Suprapubic skin (tissue), 4 donors: ENCODE results near the gene MDM4. TPM values are rescaled to one million over a fixed set of nuclear protein-coding genes. Genes with fewer than 3 reads are reported as not detected.

Source experiments
- DNase-seq, 2 donors: peaks; one replicate each; pipeline ENCODE4 v3.0.0-alpha.2; 2019; ENCODE audit warnings: low spot score in 2 of 2
- H3K27ac ChIP-seq: fragments of 200-600 bp; sonication (generic); one replicate; pipeline ENCODE4 v1.5.1; 2019
- H3K27me3 ChIP-seq: fragments of 200-600 bp; sonication (generic); one replicate; pipeline ENCODE4 v1.5.1; 2019
- H3K36me3 ChIP-seq: fragments of 200-600 bp; sonication (generic); one replicate; pipeline ENCODE4 v1.5.1; 2019
- H3K4me1 ChIP-seq: fragments of 200-600 bp; sonication (generic); one replicate; pipeline ENCODE4 v1.5.1; 2019
- H3K4me3 ChIP-seq: fragments of 200-600 bp; sonication (generic); one replicate; pipeline ENCODE4 v1.5.1; 2019; ENCODE audit warnings: mild to moderate bottlenecking
- H3K9me3 ChIP-seq: fragments of 200-600 bp; sonication (generic); one replicate; pipeline ENCODE4 v1.5.1; 2019
- EP300 ChIP-seq: sonication (generic); formaldehyde crosslinking; IDR thresholded peaks from one replicate; pipeline ENCODE4 v1.6.1; 2017; ENCODE audit warnings: antibody characterized with exemption
- POLR2A ChIP-seq, 2 donors: fragments of 450-650 bp; IDR thresholded peaks; one replicate each; pipeline ENCODE4 v1.6.1; 2017; ENCODE audit warnings: antibody characterized with exemption in 2 of 2, mild to moderate bottlenecking in 2 of 2, moderate library complexity in 2 of 2
- POLR2AphosphoS5 ChIP-seq, 3 donors: sonication (generic); formaldehyde crosslinking; IDR thresholded peaks; one replicate each; pipeline ENCODE4 v1.6.1; 2017; ENCODE audit warnings: antibody characterized with exemption in 3 of 3
- WGBS: methylation state at CpG from one replicate; pipeline ENCODE4 v1.1.5; 2018; 5-methylcytosine and 5-hydroxymethylcytosine counted together
- total RNA-seq, 4 donors: library from RNA; depleted of rRNA; stranded (reverse); fragments of >200 nt; gene quantifications; one replicate each; pipeline ENCODE4 v1.1.0, GENCODE V29; 2016
- TF ChIP-seq, protein P1 (sequence below), 2 donors: fragments of 200-600 bp in 1 of 2; fragments of 450-650 bp in 1 of 2; sonication (generic) in 1 of 2; IDR thresholded peaks; one replicate each; pipeline ENCODE4 v1.5.1; 2016 to 2019; ENCODE audit warnings: antibody characterized with exemption in 2 of 2, mild to moderate bottlenecking in 1 of 2, moderate library complexity in 1 of 2

The MDM4 gene
- total RNA-seq, 4 donors from 2014 or later: 49.1 to 222 (median 63.2) TPM

DNA sequence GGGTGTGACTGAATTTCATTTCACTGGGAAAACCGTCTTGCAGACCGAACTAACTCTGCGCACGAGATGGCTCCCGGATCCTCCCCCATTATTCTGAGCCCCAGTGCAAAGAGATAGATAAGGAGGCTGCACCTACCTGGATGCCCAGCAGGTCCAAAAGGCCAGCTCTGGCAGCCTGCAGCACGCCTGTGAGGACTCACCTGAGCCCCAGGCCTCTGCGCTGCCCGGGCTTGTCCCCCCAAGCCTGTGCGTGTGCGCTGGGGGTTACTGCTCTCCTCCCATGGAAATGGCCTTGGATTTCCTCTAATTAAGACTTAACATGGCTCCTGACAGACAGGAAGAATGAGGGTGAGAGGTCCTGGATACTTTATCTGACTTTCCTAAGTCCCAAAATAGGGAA is 83.4 kb downstream of the MDM4 start:
- WGBS: 74% methylated on average over 10 of the region's 10 CpGs
- peaks cover 6% of the 10 kb centered on the region for H3K27me3 ChIP-seq
- TF ChIP-seq, protein P1, sequence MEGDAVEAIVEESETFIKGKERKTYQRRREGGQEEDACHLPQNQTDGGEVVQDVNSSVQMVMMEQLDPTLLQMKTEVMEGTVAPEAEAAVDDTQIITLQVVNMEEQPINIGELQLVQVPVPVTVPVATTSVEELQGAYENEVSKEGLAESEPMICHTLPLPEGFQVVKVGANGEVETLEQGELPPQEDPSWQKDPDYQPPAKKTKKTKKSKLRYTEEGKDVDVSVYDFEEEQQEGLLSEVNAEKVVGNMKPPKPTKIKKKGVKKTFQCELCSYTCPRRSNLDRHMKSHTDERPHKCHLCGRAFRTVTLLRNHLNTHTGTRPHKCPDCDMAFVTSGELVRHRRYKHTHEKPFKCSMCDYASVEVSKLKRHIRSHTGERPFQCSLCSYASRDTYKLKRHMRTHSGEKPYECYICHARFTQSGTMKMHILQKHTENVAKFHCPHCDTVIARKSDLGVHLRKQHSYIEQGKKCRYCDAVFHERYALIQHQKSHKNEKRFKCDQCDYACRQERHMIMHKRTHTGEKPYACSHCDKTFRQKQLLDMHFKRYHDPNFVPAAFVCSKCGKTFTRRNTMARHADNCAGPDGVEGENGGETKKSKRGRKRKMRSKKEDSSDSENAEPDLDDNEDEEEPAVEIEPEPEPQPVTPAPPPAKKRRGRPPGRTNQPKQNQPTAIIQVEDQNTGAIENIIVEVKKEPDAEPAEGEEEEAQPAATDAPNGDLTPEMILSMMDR (IDR thresholded peaks at IDR 0.05): no peak
- TF ChIP-seq POLR2A (IDR thresholded peaks at IDR 0.05): no peak
- no peak for TF ChIP-seq POLR2AphosphoS5 (IDR thresholded peaks at IDR 0.05)
- no peak for TF ChIP-seq EP300
- no peak overlapping the region for H3K4me3 ChIP-seq
- H3K4me1 ChIP-seq: no peaks in the 10 kb centered on the region
- no peaks in the 10 kb centered on the region for H3K9me3 ChIP-seq
- H3K27ac ChIP-seq: no peak overlapping the region
- H3K36me3 ChIP-seq: no peaks in the 10 kb centered on the region
- no peak for DNase-seq

DNA sequence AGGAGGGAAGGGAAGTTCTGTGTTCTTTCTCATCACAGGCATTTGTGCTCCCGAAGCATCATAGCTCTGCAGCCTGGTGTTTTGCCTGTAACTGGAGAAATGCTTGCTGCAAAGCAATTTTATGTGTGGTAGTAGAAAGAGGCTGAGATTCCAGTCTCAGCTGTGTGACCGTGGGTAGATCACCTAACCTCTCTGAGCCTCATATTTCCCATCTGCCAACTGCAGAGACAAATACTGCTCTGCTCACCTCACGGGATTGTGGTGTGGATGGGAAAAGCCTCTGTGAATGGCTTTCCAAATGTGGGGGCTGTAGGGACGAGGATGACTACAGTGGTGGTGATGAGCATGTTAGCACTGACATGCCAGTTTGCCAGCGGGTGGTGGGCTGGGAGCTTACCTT is 84.0 kb downstream of the MDM4 start:
- Histone ChIP-seq H3K4me1 (no peaks in the 10 kb centered on the region), H3K4me3 (no peak overlapping the region), H3K36me3 (no peaks in the 10 kb centered on the region), H3K9me3 (no peaks in the 10 kb centered on the region), H3K27me3 (peaks cover 6% of the 10 kb centered on the region), H3K27ac (no peak overlapping the region)
- TF ChIP-seq POLR2A (IDR thresholded peaks at IDR 0.05): no peak
- no peak for TF ChIP-seq EP300
- TF ChIP-seq, protein P1 (IDR thresholded peaks at IDR 0.05): no peak
- TF ChIP-seq POLR2AphosphoS5 (IDR thresholded peaks at IDR 0.05): no peak
- 74% methylated on average over 5 of the region's 5 CpGs for WGBS
- no peak for DNase-seq

DNA sequence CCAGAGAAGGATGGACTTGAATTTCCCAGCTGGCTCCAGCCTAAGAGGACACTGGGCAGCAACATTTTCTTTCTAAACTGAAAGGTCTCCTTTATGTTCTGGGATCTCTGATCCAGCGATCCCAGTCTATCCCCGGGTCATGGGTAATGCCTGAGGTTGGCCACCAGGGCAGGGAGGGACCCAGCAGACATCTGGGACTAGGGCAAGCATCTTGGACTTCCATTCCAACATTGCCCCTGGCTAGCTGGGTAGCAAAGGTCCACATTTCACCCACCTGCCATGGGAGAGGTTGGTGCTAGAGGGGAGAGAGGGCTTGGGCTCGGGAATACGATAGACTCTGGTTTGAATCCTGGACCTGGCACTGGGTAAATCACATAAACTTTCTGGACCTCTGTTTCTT is 84.8 kb downstream of the MDM4 start:
- Histone ChIP-seq H3K4me3 (no peak overlapping the region), H3K4me1 (no peaks in the 10 kb centered on the region), H3K9me3 (no peaks in the 10 kb centered on the region), H3K36me3 (no peaks in the 10 kb centered on the region), H3K27ac (no peak overlapping the region), H3K27me3 (peaks cover 10% of the 10 kb centered on the region)
- no peak for TF ChIP-seq EP300
- TF ChIP-seq, protein P1 (IDR thresholded peaks at IDR 0.05): peak in 1 of 2 donors; percentile 7
- no peak for DNase-seq
- 87% methylated on average over 4 of the region's 4 CpGs for WGBS

DNA sequence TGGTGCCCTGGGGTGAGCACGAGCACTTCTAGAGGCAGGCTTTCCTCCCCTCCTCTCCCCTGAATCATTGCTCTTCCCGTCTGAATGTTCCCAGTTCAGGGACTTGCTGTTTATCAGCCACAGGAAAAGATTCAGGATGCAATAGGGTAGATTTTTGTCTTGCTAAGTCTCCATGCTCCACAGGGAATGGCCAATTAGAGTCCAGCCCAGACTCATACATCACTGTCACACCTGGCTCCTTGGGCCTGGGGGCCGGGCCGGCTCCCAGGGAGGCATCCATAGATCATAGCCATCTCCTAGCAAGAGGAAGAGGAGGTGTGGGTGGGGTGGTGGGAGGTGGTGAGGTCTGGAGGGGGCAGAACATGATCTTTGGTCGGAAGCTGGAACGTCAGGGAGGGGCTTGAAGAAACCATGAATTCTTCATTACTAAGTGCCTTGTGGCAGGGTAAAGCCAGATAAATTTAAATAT is 85.9 kb downstream of the MDM4 start:
- Histone ChIP-seq H3K36me3 (no peaks in the 10 kb centered on the region), H3K4me3 (no peak overlapping the region), H3K27me3 (peaks cover 11% of the 10 kb centered on the region), H3K27ac (no peak overlapping the region), H3K4me1 (no peaks in the 10 kb centered on the region), H3K9me3 (no peaks in the 10 kb centered on the region)
- TF ChIP-seq, protein P1 (IDR thresholded peaks at IDR 0.05): no peak
- TF ChIP-seq POLR2A (IDR thresholded peaks at IDR 0.05) (no peak), POLR2AphosphoS5 (IDR thresholded peaks at IDR 0.05) (no peak), EP300 (no peak)
- DNase-seq: no peak
- 61% methylated on average over 6 of the region's 6 CpGs for WGBS

GRCh38 chr1:204602871-204603542 is 86.8 kb downstream of the MDM4 start:
- Histone ChIP-seq H3K36me3 (no peaks in the 10 kb centered on the region), H3K27me3 (peaks cover 19% of the 10 kb centered on the region), H3K4me1 (no peaks in the 10 kb centered on the region), H3K27ac (no peak overlapping the region), H3K4me3 (no peak overlapping the region), H3K9me3 (no peaks in the 10 kb centered on the region)
- 81% methylated on average over 6 of the region's 6 CpGs for WGBS
- TF ChIP-seq EP300 (no peak), POLR2AphosphoS5 (IDR thresholded peaks at IDR 0.05) (no peak), POLR2A (IDR thresholded peaks at IDR 0.05) (no peak)
- TF ChIP-seq, protein P1 (IDR thresholded peaks at IDR 0.05): no peak
- no peak for DNase-seq
